ENCODE measurements around the gene TFEB.

GRCh38 chr6:41735427-41736185 is at the start of gene TFEB:
- TF ChIP-seq, protein P1, sequence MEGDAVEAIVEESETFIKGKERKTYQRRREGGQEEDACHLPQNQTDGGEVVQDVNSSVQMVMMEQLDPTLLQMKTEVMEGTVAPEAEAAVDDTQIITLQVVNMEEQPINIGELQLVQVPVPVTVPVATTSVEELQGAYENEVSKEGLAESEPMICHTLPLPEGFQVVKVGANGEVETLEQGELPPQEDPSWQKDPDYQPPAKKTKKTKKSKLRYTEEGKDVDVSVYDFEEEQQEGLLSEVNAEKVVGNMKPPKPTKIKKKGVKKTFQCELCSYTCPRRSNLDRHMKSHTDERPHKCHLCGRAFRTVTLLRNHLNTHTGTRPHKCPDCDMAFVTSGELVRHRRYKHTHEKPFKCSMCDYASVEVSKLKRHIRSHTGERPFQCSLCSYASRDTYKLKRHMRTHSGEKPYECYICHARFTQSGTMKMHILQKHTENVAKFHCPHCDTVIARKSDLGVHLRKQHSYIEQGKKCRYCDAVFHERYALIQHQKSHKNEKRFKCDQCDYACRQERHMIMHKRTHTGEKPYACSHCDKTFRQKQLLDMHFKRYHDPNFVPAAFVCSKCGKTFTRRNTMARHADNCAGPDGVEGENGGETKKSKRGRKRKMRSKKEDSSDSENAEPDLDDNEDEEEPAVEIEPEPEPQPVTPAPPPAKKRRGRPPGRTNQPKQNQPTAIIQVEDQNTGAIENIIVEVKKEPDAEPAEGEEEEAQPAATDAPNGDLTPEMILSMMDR (conservative IDR thresholded peaks at IDR 0.05): peak; percentile 75
- TF ChIP-seq EZH2 (IDR thresholded peaks at IDR 0.05; ENCODE audit: low read depth): no peak
